C4-2B (cell line): ENCODE data around the gene SELENBP1.
"Not testable (repeated sequence)": the region's sequence is repeated elsewhere in the genome, so short reads cannot be mapped to it uniquely, and the experiment has no call there.

Experiments used
- H3K27ac ChIP-seq: fragments of 450-650 bp; 2 replicates; pipeline ENCODE4 v1.5.1; 2017
- ZFX ChIP-seq: fragments of 450-650 bp; IDR thresholded peaks from 2 replicates; pipeline ENCODE4 v1.6.1; 2017
- TF ChIP-seq, protein P1 (sequence below): fragments of 450-650 bp; conservative IDR thresholded peaks from 2 replicates; pipeline ENCODE4 v1.5.1; 2017; ENCODE audit warnings: mild to moderate bottlenecking

Gene SELENBP1

DNA sequence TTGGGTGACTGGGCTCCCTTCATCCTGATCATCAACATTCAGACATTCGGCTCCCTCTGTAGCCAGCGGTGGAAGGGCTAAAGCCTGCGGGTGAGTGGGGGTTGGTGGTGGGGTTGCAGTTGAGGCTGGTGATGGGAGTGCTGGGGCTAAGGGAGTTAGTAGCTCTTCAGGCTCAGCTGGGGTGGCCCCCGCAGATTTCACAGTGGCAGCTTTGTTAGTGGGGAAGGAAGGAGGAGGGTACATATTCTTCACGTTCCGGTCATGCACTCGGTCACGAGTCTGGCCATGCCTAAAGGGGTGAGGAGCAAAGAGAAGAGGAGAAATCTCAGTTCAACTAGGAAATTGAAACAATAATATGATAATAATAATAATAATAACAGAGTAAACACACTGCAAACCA is 33.7 kb upstream of the SELENBP1 start:
- no peak overlapping the region for H3K27ac ChIP-seq
- TF ChIP-seq ZFX = no peak
- TF ChIP-seq, protein P1, sequence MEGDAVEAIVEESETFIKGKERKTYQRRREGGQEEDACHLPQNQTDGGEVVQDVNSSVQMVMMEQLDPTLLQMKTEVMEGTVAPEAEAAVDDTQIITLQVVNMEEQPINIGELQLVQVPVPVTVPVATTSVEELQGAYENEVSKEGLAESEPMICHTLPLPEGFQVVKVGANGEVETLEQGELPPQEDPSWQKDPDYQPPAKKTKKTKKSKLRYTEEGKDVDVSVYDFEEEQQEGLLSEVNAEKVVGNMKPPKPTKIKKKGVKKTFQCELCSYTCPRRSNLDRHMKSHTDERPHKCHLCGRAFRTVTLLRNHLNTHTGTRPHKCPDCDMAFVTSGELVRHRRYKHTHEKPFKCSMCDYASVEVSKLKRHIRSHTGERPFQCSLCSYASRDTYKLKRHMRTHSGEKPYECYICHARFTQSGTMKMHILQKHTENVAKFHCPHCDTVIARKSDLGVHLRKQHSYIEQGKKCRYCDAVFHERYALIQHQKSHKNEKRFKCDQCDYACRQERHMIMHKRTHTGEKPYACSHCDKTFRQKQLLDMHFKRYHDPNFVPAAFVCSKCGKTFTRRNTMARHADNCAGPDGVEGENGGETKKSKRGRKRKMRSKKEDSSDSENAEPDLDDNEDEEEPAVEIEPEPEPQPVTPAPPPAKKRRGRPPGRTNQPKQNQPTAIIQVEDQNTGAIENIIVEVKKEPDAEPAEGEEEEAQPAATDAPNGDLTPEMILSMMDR = no peak

GRCh38 chr1:151405187-151405951 is 32.9 kb upstream of the SELENBP1 start:
- TF ChIP-seq, protein P1 = no peak
- no peak for TF ChIP-seq ZFX
- H3K27ac ChIP-seq = no peak overlapping the region

DNA sequence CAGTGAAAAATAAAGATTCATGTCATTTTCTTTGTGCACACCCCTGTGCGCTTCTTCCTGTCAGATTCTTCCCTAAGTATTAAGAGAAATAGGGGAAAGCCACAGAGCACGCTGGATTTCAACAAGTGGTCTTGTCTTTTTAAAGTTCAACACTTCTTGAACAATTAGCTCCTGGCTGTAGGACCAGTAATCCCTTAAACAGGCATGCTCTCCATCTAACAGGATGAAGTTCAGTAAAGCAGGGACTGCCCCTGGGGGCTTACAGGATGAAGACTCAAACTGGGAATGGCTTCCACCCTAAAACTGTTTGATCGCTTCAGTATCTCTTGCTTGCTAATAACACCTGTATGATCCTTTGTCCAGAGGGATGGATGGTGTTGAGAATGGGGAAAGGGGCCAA is 31.1 kb upstream of the SELENBP1 start:
- no peak for TF ChIP-seq ZFX
- TF ChIP-seq, protein P1 = no peak
- H3K27ac ChIP-seq = no peak overlapping the region

DNA sequence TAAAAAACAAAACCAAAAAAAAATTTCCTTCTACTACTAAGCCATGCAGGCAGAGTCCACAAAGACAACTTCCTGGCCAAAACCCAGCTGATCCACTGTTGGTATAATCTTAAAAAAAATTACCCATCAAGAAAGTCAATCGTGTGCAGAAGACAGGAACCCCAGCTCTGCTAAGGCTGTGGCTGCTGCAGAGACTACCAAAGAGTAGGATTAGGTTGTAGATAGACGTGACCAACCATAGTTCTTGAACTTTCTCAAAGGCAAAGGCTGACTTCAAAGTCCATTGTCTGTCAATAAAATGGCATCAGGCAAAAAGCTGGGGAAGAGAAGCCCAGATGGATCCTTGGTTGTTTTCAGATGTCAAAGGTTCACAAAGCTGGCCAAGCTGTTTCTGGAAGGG is 30.3 kb upstream of the SELENBP1 start:
- TF ChIP-seq, protein P1 = no peak
- no peak for TF ChIP-seq ZFX
- H3K27ac ChIP-seq = no peak overlapping the region

DNA sequence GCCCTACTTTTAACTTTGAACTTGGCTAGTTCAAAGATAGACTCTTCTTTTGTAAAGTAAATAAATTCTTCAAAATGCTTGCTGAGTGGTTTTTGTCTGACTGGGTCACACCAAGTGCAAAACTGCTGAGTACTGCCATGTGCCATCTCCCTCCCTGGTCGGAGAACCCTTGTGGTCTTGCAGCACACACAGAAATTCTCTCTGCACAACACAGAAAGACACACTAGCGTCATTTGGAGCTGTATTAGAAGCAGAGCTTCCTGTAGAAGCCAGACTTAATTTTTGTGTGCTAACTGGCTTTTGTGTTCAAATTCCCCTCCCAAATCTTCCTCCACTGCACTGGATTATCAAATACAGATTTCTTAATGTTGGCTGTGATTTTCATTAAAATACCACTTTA is 29.4 kb upstream of the SELENBP1 start:
- H3K27ac ChIP-seq = no peak overlapping the region
- no peak for TF ChIP-seq ZFX
- TF ChIP-seq, protein P1 = no peak

- TF ChIP-seq, protein P1 = no peak
- TF ChIP-seq ZFX = no peak
- no peak overlapping the region for H3K27ac ChIP-seq
Measured at GRCh38 chr1:151401125-151401788, 28.8 kb upstream of the SELENBP1 start.

GRCh38 chr1:151399324-151400171 is 27.0 kb upstream of the SELENBP1 start, which contains the start of gene PSMB4:
PSMB4 (plus strand) TSS chr1:151399573; CDS start chr1:151399588, 15 bp downstream.
- peak within 1 kb of the TSS; percentile 87 for H3K27ac ChIP-seq
- TF ChIP-seq ZFX = peak; percentile 90
- TF ChIP-seq, protein P1 = peak; percentile 54

- H3K27ac ChIP-seq = not testable (repeated sequence)
Measured at GRCh38 chr1:151396265-151396664, 23.8 kb upstream of the SELENBP1 start.
